Chondrocyte (in vitro differentiated cells): ENCODE data around the gene IKBKG. TPM values are rescaled to one million over a fixed set of nuclear protein-coding genes. Genes with fewer than 3 reads are reported as not detected.
"Not testable (repeated sequence)": the region's sequence is repeated elsewhere in the genome, so short reads cannot be mapped to it uniquely, and the experiment has no call there.

ENCODE experiments used
- DNase-seq: peaks from one replicate; pipeline ENCODE4 v3.0.0; 2021; ENCODE audit warnings: mixed read lengths, low spot score
- H3K27ac Mint-ChIP-seq: one replicate; pipeline ENCODE4 v1.8.0; 2021; ENCODE audit warnings: mild to moderate bottlenecking, moderate library complexity, mixed read lengths; ENCODE audit not compliant: unreplicated experiment
- H3K27me3 Mint-ChIP-seq: 2 replicates; pipeline ENCODE4 v1.8.0; 2021; ENCODE audit warnings: low read depth, mixed read lengths
- H3K36me3 Mint-ChIP-seq: 2 replicates; pipeline ENCODE4 v1.8.0; 2021; ENCODE audit warnings: low read depth, mixed read lengths
- H3K4me1 Mint-ChIP-seq: 2 replicates; pipeline ENCODE4 v1.8.0; 2021; ENCODE audit warnings: low read depth, mild to moderate bottlenecking, mixed read lengths
- H3K4me3 Mint-ChIP-seq: one replicate; pipeline ENCODE4 v1.8.0; 2021; ENCODE audit warnings: mild to moderate bottlenecking, moderate library complexity, mixed read lengths; ENCODE audit not compliant: unreplicated experiment
- H3K9me3 Mint-ChIP-seq: 2 replicates; pipeline ENCODE4 v1.8.0; 2021; ENCODE audit warnings: low read depth, mixed read lengths
- CTCF ChIP-seq: fragments of 200-600 bp; sonication (generic); IDR thresholded peaks from 2 replicates; pipeline ENCODE4 v1.5.0; 2021; ENCODE audit warnings: antibody characterized with exemption, mild to moderate bottlenecking, moderate library complexity
- total RNA-seq: library from RNA; stranded (reverse); gene quantifications from 3 replicates; pipeline ENCODE4 v1.2.1, GENCODE V29; 2021

The IKBKG gene
- total RNA-seq, 1 donor from 2014 or later = 22.4 TPM

- Mint-ChIP-seq H3K36me3 (peaks cover 2% of the 10 kb centered on the region), H3K9me3 (peaks cover 1% of the 10 kb centered on the region), H3K4me1 (peaks cover 50% of the 10 kb centered on the region), H3K4me3 (no peak overlapping the region), H3K27me3 (no peaks in the 10 kb centered on the region), H3K27ac (peak overlapping the region; percentile 96)
- no peak for TF ChIP-seq CTCF
- no peak for DNase-seq
These were observed 4.5 kb upstream of the IKBKG start for GRCh38 chrX:154542723-154543424.

GRCh38 chrX:154545673-154546274, 1.6 kb upstream of the IKBKG start:
- DNase-seq = no peak
- Mint-ChIP-seq H3K27me3 (no peaks in the 10 kb centered on the region), H3K36me3 (peaks cover 4% of the 10 kb centered on the region), H3K9me3 (peaks cover 5% of the 10 kb centered on the region), H3K4me1 (peaks cover 56% of the 10 kb centered on the region), H3K27ac (peak overlapping the region; percentile 59), H3K4me3 (peak overlapping the region; percentile 75)
- TF ChIP-seq CTCF = no peak

- Mint-ChIP-seq H3K9me3 (peaks cover 5% of the 10 kb centered on the region), H3K27ac (peak within 1 kb of the TSS; percentile 98), H3K4me1 (peaks cover 47% of the 10 kb centered on the region), H3K27me3 (no peaks in the 10 kb centered on the region), H3K36me3 (peaks cover 4% of the 10 kb centered on the region), H3K4me3 (peak within 1 kb of the TSS; percentile 83)
- no peak for DNase-seq
- peak; percentile 28 for TF ChIP-seq CTCF
These were observed 821 bp upstream of the IKBKG start, which contains the start of gene G6PD for GRCh38 chrX:154546354-154547244. TSS of gene G6PD (minus strand) at chrX:154546846. CDS start at chrX:154546155, 691 bp downstream.

GRCh38 chrX:154548028-154548316, 552 bp downstream of the IKBKG start:
- Mint-ChIP-seq H3K4me3 (peak overlapping the region; percentile 83), H3K9me3 (peaks cover 5% of the 10 kb centered on the region), H3K27me3 (no peaks in the 10 kb centered on the region), H3K36me3 (peaks cover 4% of the 10 kb centered on the region), H3K4me1 (peaks cover 34% of the 10 kb centered on the region), H3K27ac (peak overlapping the region; percentile 98)
- DNase-seq = no peak
- TF ChIP-seq CTCF = no peak

GRCh38 chrX:154549766-154550165, 2.3 kb downstream of the IKBKG start:
- no peak for TF ChIP-seq CTCF
- no peak overlapping the region for H3K4me3 Mint-ChIP-seq
- H3K36me3 Mint-ChIP-seq = peaks cover 5% of the 10 kb centered on the region

GRCh38 chrX:154552112-154552806, 4.8 kb downstream of the IKBKG start:
- peaks cover 15% of the 10 kb centered on the region for H3K4me1 Mint-ChIP-seq
- H3K4me3 Mint-ChIP-seq, H3K27ac Mint-ChIP-seq, H3K9me3 Mint-ChIP-seq, H3K36me3 Mint-ChIP-seq, DNase-seq, H3K27me3 Mint-ChIP-seq: not testable (repeated sequence)

More at GRCh38 chrX:154549766-154550165, 2.3 kb downstream of the IKBKG start:
- Mint-ChIP-seq H3K27me3 (no peaks in the 10 kb centered on the region), H3K4me1 (peaks cover 28% of the 10 kb centered on the region), H3K27ac (peak overlapping the region; percentile 18), H3K9me3 (peaks cover 5% of the 10 kb centered on the region)
- DNase-seq = no peak

- H3K4me1 Mint-ChIP-seq, H3K4me3 Mint-ChIP-seq, H3K9me3 Mint-ChIP-seq, H3K27ac Mint-ChIP-seq, H3K36me3 Mint-ChIP-seq, H3K27me3 Mint-ChIP-seq, DNase-seq: not testable (repeated sequence)
These were observed 10.8 kb downstream of the IKBKG start for GRCh38 chrX:154558060-154558690.
